Measurements from ENCODE around the gene SWAP70. TPM values are rescaled to one million over a fixed set of nuclear protein-coding genes. Genes with fewer than 3 reads are reported as not detected.
"Not testable (repeated sequence)": the region's sequence is repeated elsewhere in the genome, so short reads cannot be mapped to it uniquely, and the experiment has no call there.

Gene SWAP70
- total and polyA plus RNA-seq, 9 of the 15 experiments (the other 6 are each of a cell fraction or from before 2014, with no cell fraction given), result 1.7 to 4.9 (median 3.9) TPM

- not testable (repeated sequence) for FAIRE-seq
Observed at GRCh38 chr11:9743512-9743911, 79.6 kb downstream of the SWAP70 start.

More at GRCh38 chr11:9743512-9743911, 79.6 kb downstream of the SWAP70 start:
- ATAC-seq; DNase-seq (ENCODE audit: extremely low read depth in 1 of 4, low spot score in 3 of 4); BruUV-seq (replicated peaks); H4K20me1 ChIP-seq (replicated peaks; ENCODE audit: control insufficient read depth, insufficient read depth, low read length); H3K9me3 ChIP-seq (replicated peaks; ENCODE audit: control insufficient read depth, insufficient read depth, low read depth, low read length); intact Hi-C loops (cut with micrococcal nuclease); H2AFZ ChIP-seq (ENCODE audit: low read depth, low read length); H3K4me2 ChIP-seq (ENCODE audit: insufficient read depth, low read length); H3K27me3 ChIP-seq (ENCODE audit: control insufficient read depth in 2 of 2, insufficient read depth in 2 of 2, low read length in 2 of 2); H3K79me2 ChIP-seq (ENCODE audit: control insufficient read depth, insufficient read depth, low read length); H3K9ac ChIP-seq (ENCODE audit: insufficient read depth in 1 of 2, low read depth in 2 of 2, low read length in 2 of 2); H3K9me1 ChIP-seq (ENCODE audit: control insufficient read depth, insufficient read depth, low read length); H3K4me1 ChIP-seq (replicated peaks in 1 of 2; ENCODE audit: control insufficient read depth in 2 of 2, insufficient read depth in 2 of 2, low read length in 2 of 2); H3K36me3 ChIP-seq (ENCODE audit: control insufficient read depth, insufficient read depth, low read length); H3K4me3 ChIP-seq; in situ Hi-C loops (cut with MboI); H3K27ac ChIP-seq (ENCODE audit: extremely low read depth, low read depth, low read length): not testable (repeated sequence)
- ChIA-PET CTCF (ENCODE audit: low intra/inter-chr PET ratio) (interaction anchor here (0.6 kb wide), 1 partner anchor 727 kb away, joined by 3 read pairs; no protein-coding TSS in a partner anchor), POLR2A (interaction anchor here (0.6 kb wide), 1 partner anchor 101 kb away, joined by 3 read pairs; no protein-coding TSS in a partner anchor)
- WGBS (ENCODE audit: insufficient coverage, low coverage, missing lambda C conversion rate), result 93% methylated on average over 2 of the region's 3 CpGs
- TF ChIP-seq, protein P1, sequence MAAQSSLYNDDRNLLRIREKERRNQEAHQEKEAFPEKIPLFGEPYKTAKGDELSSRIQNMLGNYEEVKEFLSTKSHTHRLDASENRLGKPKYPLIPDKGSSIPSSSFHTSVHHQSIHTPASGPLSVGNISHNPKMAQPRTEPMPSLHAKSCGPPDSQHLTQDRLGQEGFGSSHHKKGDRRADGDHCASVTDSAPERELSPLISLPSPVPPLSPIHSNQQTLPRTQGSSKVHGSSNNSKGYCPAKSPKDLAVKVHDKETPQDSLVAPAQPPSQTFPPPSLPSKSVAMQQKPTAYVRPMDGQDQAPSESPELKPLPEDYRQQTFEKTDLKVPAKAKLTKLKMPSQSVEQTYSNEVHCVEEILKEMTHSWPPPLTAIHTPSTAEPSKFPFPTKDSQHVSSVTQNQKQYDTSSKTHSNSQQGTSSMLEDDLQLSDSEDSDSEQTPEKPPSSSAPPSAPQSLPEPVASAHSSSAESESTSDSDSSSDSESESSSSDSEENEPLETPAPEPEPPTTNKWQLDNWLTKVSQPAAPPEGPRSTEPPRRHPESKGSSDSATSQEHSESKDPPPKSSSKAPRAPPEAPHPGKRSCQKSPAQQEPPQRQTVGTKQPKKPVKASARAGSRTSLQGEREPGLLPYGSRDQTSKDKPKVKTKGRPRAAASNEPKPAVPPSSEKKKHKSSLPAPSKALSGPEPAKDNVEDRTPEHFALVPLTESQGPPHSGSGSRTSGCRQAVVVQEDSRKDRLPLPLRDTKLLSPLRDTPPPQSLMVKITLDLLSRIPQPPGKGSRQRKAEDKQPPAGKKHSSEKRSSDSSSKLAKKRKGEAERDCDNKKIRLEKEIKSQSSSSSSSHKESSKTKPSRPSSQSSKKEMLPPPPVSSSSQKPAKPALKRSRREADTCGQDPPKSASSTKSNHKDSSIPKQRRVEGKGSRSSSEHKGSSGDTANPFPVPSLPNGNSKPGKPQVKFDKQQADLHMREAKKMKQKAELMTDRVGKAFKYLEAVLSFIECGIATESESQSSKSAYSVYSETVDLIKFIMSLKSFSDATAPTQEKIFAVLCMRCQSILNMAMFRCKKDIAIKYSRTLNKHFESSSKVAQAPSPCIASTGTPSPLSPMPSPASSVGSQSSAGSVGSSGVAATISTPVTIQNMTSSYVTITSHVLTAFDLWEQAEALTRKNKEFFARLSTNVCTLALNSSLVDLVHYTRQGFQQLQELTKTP (IDR thresholded peaks at IDR 0.05; ENCODE audit: low read depth in 1 of 2, partially characterized antibody in 2 of 2), result peak in 1 of 2 experiments; percentile 96

All from K562 (cell line).